ENCODE measurements around the gene RPS6KC1.
A peak's percentile ranks its signal among the peaks of the same experiment; 100 is the strongest.
"Not testable (repeated sequence)": the region's sequence is repeated elsewhere in the genome, so short reads cannot be mapped to it uniquely, and the experiment has no call there.

RPS6KC1 gene

GRCh38 chr1:213054733-213055591 lies 3.9 kb downstream of the RPS6KC1 start:
- no peak for DNase-seq

- DNase-seq, result no peak
Measured at GRCh38 chr1:213055767-213056166, 4.7 kb downstream of the RPS6KC1 start.

- no peak for DNase-seq
Measured at GRCh38 chr1:213057264-213058059, 6.4 kb downstream of the RPS6KC1 start.

GRCh38 chr1:213060836-213061235 lies 9.8 kb downstream of the RPS6KC1 start:
- DNase-seq, result no peak

GRCh38 chr1:213061263-213061662 lies 10.2 kb downstream of the RPS6KC1 start:
- peak; percentile 29 for DNase-seq

- no peak for DNase-seq
Measured at GRCh38 chr1:213065800-213066199, 14.8 kb downstream of the RPS6KC1 start.

GRCh38 chr1:213066363-213066762 lies 15.3 kb downstream of the RPS6KC1 start:
- DNase-seq, result no peak

GRCh38 chr1:213067352-213067751 lies 16.3 kb downstream of the RPS6KC1 start:
- DNase-seq, result no peak

GRCh38 chr1:213070406-213070805 lies 19.4 kb downstream of the RPS6KC1 start:
- no peak for DNase-seq

- no peak for DNase-seq
Measured at GRCh38 chr1:213075725-213076124, 24.7 kb downstream of the RPS6KC1 start.

GRCh38 chr1:213082420-213083111 lies 31.5 kb downstream of the RPS6KC1 start:
- no peak for DNase-seq

GRCh38 chr1:213083112-213083445 lies 32.0 kb downstream of the RPS6KC1 start:
- no peak for DNase-seq

GRCh38 chr1:213087911-213088310 lies 36.9 kb downstream of the RPS6KC1 start:
- DNase-seq, result no peak

- DNase-seq, result no peak
Measured at GRCh38 chr1:213089924-213090677, 39.1 kb downstream of the RPS6KC1 start.

- no peak for DNase-seq
Measured at GRCh38 chr1:213094446-213094845, 43.4 kb downstream of the RPS6KC1 start.

GRCh38 chr1:213095467-213095866 lies 44.4 kb downstream of the RPS6KC1 start:
- DNase-seq, result no peak

- DNase-seq, result no peak
Measured at GRCh38 chr1:213099682-213100399, 48.8 kb downstream of the RPS6KC1 start.

GRCh38 chr1:213100565-213100964 lies 49.5 kb downstream of the RPS6KC1 start:
- DNase-seq, result not testable (repeated sequence)

GRCh38 chr1:213103377-213104306 lies 52.6 kb downstream of the RPS6KC1 start:
- DNase-seq, result no peak

GRCh38 chr1:213104604-213105003 lies 53.6 kb downstream of the RPS6KC1 start:
- DNase-seq, result no peak

- no peak for DNase-seq
Measured at GRCh38 chr1:213106298-213106697, 55.3 kb downstream of the RPS6KC1 start.

Measured in NCI-H2171 treated with DMSO at 0.1 percent for 48 hours (cell line).